GM10847 (cell line): ENCODE data around the gene ETV6.

Source experiments
- POLR2A ChIP-seq: IDR thresholded peaks from 2 replicates; pipeline ENCODE4 v1.6.1; 2011; ENCODE audit not compliant: insufficient read length; ENCODE audit errors: extremely low read depth

The ETV6 gene

DNA sequence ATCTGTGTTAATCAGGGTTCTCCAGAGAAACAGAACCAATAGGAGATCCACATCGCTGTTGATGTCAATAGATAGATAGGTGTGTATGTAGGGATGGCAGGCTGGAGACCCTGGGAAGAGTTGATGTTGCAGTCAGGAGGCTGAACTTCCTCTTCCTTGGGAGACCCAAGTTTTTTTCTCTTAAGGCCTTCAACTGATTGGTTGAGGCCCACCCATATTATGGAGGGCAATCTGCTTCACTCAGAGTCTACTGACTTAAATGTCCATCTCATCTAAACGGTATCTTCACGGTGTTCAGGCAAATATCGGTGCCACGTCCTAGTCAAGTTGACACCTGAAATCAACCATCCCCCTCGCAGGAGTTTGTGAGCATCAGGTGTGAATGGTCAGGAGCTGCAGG is 63.0 kb downstream of the ETV6 start:
- no peak for TF ChIP-seq POLR2A

- no peak for TF ChIP-seq POLR2A
Observed at GRCh38 chr12:11713202-11713601, 63.7 kb downstream of the ETV6 start.

GRCh38 chr12:11714626-11715025 is 65.2 kb downstream of the ETV6 start:
- no peak for TF ChIP-seq POLR2A

GRCh38 chr12:11715621-11716020 is 66.1 kb downstream of the ETV6 start:
- no peak for TF ChIP-seq POLR2A

GRCh38 chr12:11716794-11717518 is 67.5 kb downstream of the ETV6 start:
- no peak for TF ChIP-seq POLR2A

DNA sequence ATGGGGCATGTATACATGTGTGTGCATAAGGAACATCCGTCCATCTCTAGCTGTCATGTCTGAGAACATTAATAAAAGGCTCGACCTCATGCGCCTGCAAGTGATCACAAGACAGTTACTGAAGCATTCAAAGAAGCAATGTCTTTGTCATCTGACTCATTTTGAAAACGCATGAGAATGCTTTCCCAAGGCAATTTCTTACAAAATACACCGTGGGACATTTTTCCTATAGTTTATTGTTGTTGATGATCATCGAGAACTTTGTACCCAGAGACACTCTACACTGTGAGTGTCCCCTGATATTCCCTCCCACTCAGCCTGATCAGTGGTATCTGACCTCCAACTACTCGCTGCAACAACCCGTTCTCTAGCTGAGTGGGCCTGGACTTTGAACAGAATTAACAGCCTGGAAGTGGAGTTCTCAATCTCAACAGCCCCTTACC is 68.1 kb downstream of the ETV6 start:
- TF ChIP-seq POLR2A, result no peak

DNA sequence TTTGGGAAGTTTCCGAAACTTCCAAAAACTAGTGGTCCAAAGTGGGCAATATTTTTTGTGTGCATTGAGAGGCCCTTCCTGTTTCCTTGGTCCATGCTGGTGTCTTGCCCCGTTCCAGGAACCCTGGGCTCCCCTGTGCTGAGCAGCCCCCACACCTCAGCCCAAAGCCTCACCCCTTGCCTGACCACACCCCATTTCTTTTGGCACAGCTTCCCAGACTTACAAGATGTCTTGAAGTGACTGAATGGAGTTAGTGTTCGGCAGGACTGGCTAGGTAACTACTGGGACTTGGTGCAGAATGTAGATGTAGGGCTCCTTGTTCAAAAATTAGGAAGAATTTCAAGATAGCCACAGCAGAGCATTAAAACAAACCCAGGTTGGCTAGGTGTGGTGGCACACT is 68.6 kb downstream of the ETV6 start:
- no peak for TF ChIP-seq POLR2A

DNA sequence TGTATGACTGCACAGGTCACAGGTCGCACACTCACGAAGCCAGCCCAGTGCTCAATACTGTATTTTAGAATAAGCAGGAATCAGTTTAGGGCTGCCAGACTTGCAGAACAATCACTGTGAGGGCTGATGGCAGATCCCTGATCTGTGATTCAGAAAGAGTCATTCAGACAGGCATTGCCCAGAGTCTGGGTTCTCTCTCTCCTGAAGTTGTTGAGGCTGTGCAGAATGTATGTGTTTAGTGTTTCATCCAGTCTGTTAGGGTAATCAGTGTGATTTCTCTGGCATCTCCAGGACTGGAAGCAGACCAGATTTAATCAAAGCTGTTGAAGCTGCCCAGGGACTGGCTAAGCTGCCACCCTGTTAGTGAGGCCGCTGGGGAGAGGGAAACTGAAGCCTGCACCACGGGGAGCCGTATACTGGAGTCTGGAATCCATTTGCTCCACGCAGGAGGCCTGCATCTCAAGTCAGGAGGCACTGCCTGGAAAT is 69.3 kb downstream of the ETV6 start:
- TF ChIP-seq POLR2A, result no peak

DNA sequence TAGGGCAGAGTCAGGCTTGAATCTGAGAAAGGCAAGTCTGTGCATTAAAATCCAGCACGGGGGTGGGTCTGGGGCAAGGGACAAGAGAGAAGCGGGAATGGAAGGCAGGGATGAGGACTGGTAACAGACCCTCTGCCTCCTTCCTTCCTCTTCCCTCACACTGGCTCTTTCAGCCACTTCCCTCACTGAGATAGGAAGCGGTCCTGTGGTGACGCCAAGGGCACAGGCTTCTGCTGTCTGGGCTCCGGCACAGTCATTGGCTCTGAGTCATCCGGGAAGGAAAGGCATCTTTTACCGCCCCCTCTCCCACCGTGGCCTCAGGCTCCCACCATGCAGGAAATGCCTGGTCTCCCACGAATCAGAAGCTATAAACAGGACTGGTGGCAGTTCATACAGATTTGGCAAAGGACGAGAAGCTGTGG is 70.2 kb downstream of the ETV6 start:
- no peak for TF ChIP-seq POLR2A

- TF ChIP-seq POLR2A, result no peak
Observed at GRCh38 chr12:11722071-11722470, 72.6 kb downstream of the ETV6 start.

- TF ChIP-seq POLR2A, result no peak
Observed at GRCh38 chr12:11722578-11723138, 73.2 kb downstream of the ETV6 start.

- no peak for TF ChIP-seq POLR2A
Observed at GRCh38 chr12:11723993-11724392, 74.5 kb downstream of the ETV6 start.

DNA sequence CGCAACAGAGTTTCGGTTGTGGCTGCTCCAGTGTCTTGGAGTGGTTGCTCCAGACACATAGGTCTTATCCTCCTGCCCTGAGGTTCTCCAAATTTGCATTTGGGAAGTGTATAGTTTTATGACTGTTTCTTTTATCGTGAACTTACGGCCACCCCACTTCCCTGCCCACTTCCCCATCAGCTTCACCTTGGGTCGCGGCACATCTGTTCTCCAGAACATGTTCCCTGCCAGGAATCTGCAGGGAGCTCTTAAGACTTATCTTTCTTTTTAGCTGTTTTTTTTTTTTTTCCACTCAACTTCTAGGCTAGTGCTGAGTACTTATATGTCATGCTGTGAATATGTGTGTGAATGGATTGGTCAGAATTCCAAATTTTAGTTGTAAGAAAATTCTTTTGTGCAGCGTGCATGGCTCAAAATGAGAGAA is 75.4 kb downstream of the ETV6 start:
- TF ChIP-seq POLR2A, result no peak

- no peak for TF ChIP-seq POLR2A
Observed at GRCh38 chr12:11725686-11726085, 76.2 kb downstream of the ETV6 start.

DNA sequence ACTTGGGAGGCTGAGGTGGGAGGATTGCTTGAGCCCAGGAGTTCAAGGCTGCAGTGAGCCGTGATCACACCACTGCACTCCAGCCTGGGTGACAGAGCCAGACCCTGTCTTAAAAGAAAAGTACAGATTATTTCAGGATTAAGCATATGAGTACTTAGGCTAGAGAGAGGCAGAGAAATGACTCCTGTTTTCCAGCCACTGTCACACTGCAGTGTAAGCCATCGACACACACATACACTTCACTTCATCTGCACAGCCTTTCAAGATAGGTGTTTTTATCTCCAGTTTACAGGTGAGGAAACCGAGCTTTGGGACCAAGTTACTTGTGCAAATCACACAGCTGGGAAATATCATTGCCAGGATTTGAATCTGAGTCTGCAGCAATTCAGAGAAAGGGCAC is 77.2 kb downstream of the ETV6 start:
- no peak for TF ChIP-seq POLR2A

- TF ChIP-seq POLR2A, result no peak
Observed at GRCh38 chr12:11727133-11727664, 77.7 kb downstream of the ETV6 start.

DNA sequence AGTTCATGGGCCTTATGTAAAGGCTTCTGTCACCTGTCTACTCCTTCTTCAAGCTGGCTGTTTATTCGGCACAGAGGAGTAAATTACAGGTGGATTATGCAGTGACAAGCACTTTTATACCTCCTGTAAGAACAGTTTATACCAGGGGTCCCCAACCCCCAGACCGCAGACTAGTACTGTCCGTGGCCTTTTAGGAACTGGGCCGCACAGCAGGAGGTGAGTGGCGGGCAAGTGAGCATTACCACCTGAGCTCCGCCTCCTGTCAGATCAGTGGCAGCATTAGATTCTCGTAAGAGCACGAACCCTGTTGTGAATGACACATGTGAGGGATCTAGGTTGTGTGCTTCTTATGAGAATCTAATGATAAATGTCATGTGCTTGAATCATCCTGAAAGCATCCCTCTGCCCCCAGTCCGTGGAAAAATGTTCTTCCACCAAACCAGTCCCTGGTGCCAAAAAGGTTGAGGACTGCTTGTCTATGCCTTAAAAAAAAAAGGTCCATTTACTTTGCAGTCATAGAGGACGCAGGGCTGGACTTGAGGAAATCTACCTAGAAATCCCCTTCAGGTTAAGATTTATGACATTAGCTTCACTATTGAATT is 78.8 kb downstream of the ETV6 start:
- TF ChIP-seq POLR2A, result no peak

- no peak for TF ChIP-seq POLR2A
Observed at GRCh38 chr12:11729008-11729407, 79.5 kb downstream of the ETV6 start.
